HG03280 (cell line): ENCODE results near the gene VPS13D.
"Not testable (repeated sequence)": the region's sequence is repeated elsewhere in the genome, so short reads cannot be mapped to it uniquely, and the experiment has no call there.

ENCODE experiments used
- ATAC-seq: cut with Tn5 transposase; IDR thresholded peaks from one replicate; pipeline ENCODE4 v1.9.1; 2021; ENCODE audit warnings: mild to moderate bottlenecking, moderate library complexity; ENCODE audit not compliant: unreplicated experiment

Gene VPS13D

GRCh38 chr1:12506281-12507280 is 276.8 kb downstream of the VPS13D start:
- no peak for ATAC-seq

- ATAC-seq, result no peak
These were observed 277.8 kb downstream of the VPS13D start for GRCh38 chr1:12507631-12508030.

GRCh38 chr1:12508849-12509248 is 279.0 kb downstream of the VPS13D start:
- ATAC-seq, result no peak

- no peak for ATAC-seq
These were observed 281.3 kb downstream of the VPS13D start for GRCh38 chr1:12511128-12511484.

GRCh38 chr1:12511516-12512468 is 282.0 kb downstream of the VPS13D start:
- no peak for ATAC-seq

- no peak for ATAC-seq
These were observed 283.4 kb downstream of the VPS13D start for GRCh38 chr1:12513181-12513580.

- ATAC-seq, result no peak
These were observed 284.8 kb downstream of the VPS13D start for GRCh38 chr1:12514590-12514989.

- no peak for ATAC-seq
These were observed 285.4 kb downstream of the VPS13D start for GRCh38 chr1:12515234-12515633.

GRCh38 chr1:12516741-12517140 is 286.9 kb downstream of the VPS13D start:
- ATAC-seq, result no peak

GRCh38 chr1:12518931-12519692 is 289.3 kb downstream of the VPS13D start:
- no peak for ATAC-seq

GRCh38 chr1:12519693-12520364 is 290.0 kb downstream of the VPS13D start:
- ATAC-seq, result no peak

- no peak for ATAC-seq
These were observed 291.3 kb downstream of the VPS13D start for GRCh38 chr1:12521096-12521495.

- ATAC-seq, result not testable (repeated sequence)
These were observed 292.9 kb downstream of the VPS13D start for GRCh38 chr1:12522780-12523179.

GRCh38 chr1:12524266-12524665 is 294.4 kb downstream of the VPS13D start:
- no peak for ATAC-seq

GRCh38 chr1:12525311-12526181 is 295.7 kb downstream of the VPS13D start:
- no peak for ATAC-seq

- no peak for ATAC-seq
These were observed 297.7 kb downstream of the VPS13D start for GRCh38 chr1:12527564-12527963.

GRCh38 chr1:12528021-12528852 is 298.4 kb downstream of the VPS13D start:
- ATAC-seq, result no peak

GRCh38 chr1:12529640-12530174 is 299.9 kb downstream of the VPS13D start:
- no peak for ATAC-seq
